Measurements from ENCODE around the gene ITPRIP. TPM values are rescaled to one million over a fixed set of nuclear protein-coding genes. Genes with fewer than 3 reads are reported as not detected.

Gene ITPRIP
- total and polyA plus RNA-seq, 4 donors, result 3.5 to 7.9 (median 6.0) TPM

GRCh38 chr10:104334965-104335650 lies 3.2 kb downstream of the ITPRIP start:
- DNase-seq (ENCODE audit: low spot score), result peak; percentile 27

GRCh38 chr10:104334561-104334960 lies 3.7 kb downstream of the ITPRIP start:
- no peak overlapping the region for H3K27ac ChIP-seq (ENCODE audit: low read depth in 1 of 2, low read length in 2 of 2)
- no peaks in the 10 kb centered on the region for H3K27me3 ChIP-seq (ENCODE audit: control insufficient read depth in 4 of 4, insufficient read depth in 4 of 4, low read length in 3 of 4)
- no peak for DNase-seq (ENCODE audit: low spot score)
- H3K36me3 ChIP-seq (ENCODE audit: control insufficient read depth in 4 of 4, insufficient read depth in 3 of 4, low read depth in 1 of 4, low read length in 3 of 4), result no peaks in the 10 kb centered on the region
- H3K9ac ChIP-seq (ENCODE audit: low read depth in 1 of 2, low read length in 2 of 2), result no peak overlapping the region
- H3K4me3 ChIP-seq (ENCODE audit: low read depth in 1 of 3, low read length in 3 of 3), result no peak overlapping the region
- H3K4me1 ChIP-seq (ENCODE audit: control insufficient read depth in 4 of 4, insufficient read depth in 4 of 4, low read length in 3 of 4), result peaks cover 5 to 32% (median 13%) of the 10 kb centered on the region in 4 donors
- no peaks in the 10 kb centered on the region for H3K9me3 ChIP-seq (ENCODE audit: control insufficient read depth in 4 of 4, low read length in 3 of 4)
- WGBS, result 90% methylated on average over 6 of the region's 6 CpGs
- TF ChIP-seq MAX (IDR thresholded peaks at IDR 0.05), result no peak
- no peak for TF ChIP-seq CTCF (IDR thresholded peaks at IDR 0.05; ENCODE audit: low read depth, low read length, missing input control)
- TF ChIP-seq ZBTB33 (IDR thresholded peaks at IDR 0.05), result no peak
- TF ChIP-seq REST (IDR thresholded peaks at IDR 0.05), result no peak
- no peak for TF ChIP-seq SP1 (IDR thresholded peaks at IDR 0.05)
- TF ChIP-seq FOXA2 (IDR thresholded peaks at IDR 0.05), result no peak
- no peak for TF ChIP-seq RAD21 (IDR thresholded peaks at IDR 0.05)
- TF ChIP-seq GABPA (IDR thresholded peaks at IDR 0.05 in 1 of 2, conservative IDR thresholded peaks at IDR 0.05 in 1 of 2), result no peak
- TF ChIP-seq JUND (IDR thresholded peaks at IDR 0.05), result no peak
- no peak for TF ChIP-seq HNF4G (IDR thresholded peaks at IDR 0.05)
- no peak for TF ChIP-seq FOXA1 (IDR thresholded peaks at IDR 0.05)

More at GRCh38 chr10:104334965-104335650, 3.2 kb downstream of the ITPRIP start:
- H3K4me3 ChIP-seq (ENCODE audit: low read depth in 1 of 3, low read length in 3 of 3), result peak overlapping the region in 1 of 3 donors; percentile 16
- peaks cover 5 to 35% (median 16%) of the 10 kb centered on the region in 4 donors for H3K4me1 ChIP-seq (ENCODE audit: control insufficient read depth in 4 of 4, insufficient read depth in 4 of 4, low read length in 3 of 4)
- no peak for TF ChIP-seq FOXA2 (IDR thresholded peaks at IDR 0.05)
- no peak for TF ChIP-seq RXRA (IDR thresholded peaks at IDR 0.05)
- no peak for TF ChIP-seq ATF3 (IDR thresholded peaks at IDR 0.05)
- no peak for TF ChIP-seq TAF1 (conservative IDR thresholded peaks at IDR 0.05)
- no peak for TF ChIP-seq YY1 (IDR thresholded peaks at IDR 0.05)
- no peak for TF ChIP-seq MAX (IDR thresholded peaks at IDR 0.05)
- no peak for TF ChIP-seq REST (IDR thresholded peaks at IDR 0.05)
- TF ChIP-seq JUND (IDR thresholded peaks at IDR 0.05), result no peak
- no peaks in the 10 kb centered on the region for H3K36me3 ChIP-seq (ENCODE audit: control insufficient read depth in 4 of 4, insufficient read depth in 3 of 4, low read depth in 1 of 4, low read length in 3 of 4)
- H3K9me3 ChIP-seq (ENCODE audit: control insufficient read depth in 4 of 4, low read length in 3 of 4), result no peaks in the 10 kb centered on the region
- H3K9ac ChIP-seq (ENCODE audit: low read depth in 1 of 2, low read length in 2 of 2), result no peak overlapping the region
- peak overlapping the region; percentile 5 to 23 for H3K27ac ChIP-seq (ENCODE audit: low read depth in 1 of 2, low read length in 2 of 2)
- WGBS, result 88% methylated on average over 13 of the region's 13 CpGs
- H3K27me3 ChIP-seq (ENCODE audit: control insufficient read depth in 4 of 4, insufficient read depth in 4 of 4, low read length in 3 of 4), result no peaks in the 10 kb centered on the region
